ENCODE data around the gene CTNNA1. TPM values are rescaled to one million over a fixed set of nuclear protein-coding genes. Genes with fewer than 3 reads are reported as not detected.

CTNNA1 gene
- polyA plus RNA-seq, 3 donors = 56.6 to 84.5 (median 66.2) TPM

DNA sequence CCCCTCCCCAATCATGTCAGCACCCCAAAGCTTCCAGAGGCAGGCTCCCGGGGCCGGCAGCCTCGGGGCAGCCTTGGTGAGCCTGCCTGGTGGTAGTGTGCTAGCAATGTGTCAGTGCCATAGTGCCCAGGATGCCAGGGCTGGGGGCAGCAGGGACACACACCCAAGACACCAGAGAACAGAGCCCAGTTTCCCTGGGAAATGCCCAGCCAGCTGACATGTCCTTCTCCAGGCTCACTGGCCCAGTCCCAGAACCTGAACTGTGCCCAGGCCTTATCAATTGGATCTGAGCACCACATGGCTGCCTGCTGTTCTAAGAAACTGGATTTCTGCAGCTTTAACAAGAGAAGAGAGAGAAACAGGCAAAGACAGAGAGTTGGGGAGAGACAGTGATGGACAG is 196.8 kb downstream of the CTNNA1 start:
- H3K27ac Mint-ChIP-seq = peak overlapping the region in 2 of 7 donors; percentile 15 to 17
- H3K27me3 Mint-ChIP-seq (ENCODE audit: low read depth in 3 of 3) = peaks cover 0 to 2% (median 0%) of the 10 kb centered on the region in 3 donors
- Histone ChIP-seq H3K9ac (ENCODE audit: insufficient read depth, low read length, poor library complexity, severe bottlenecking) (no peak overlapping the region), H3K79me2 (ENCODE audit: insufficient read depth, low read length) (no peaks in the 10 kb centered on the region), H3K36me3 (replicated peaks in 1 of 2; ENCODE audit: control insufficient read depth in 1 of 2, insufficient read depth in 2 of 2, low read length in 2 of 2) (peaks cover 17 to 42% of the 10 kb centered on the region in 2 donors), H3K27me3 (ENCODE audit: control insufficient read depth in 2 of 2, insufficient read depth in 2 of 2, low read length in 2 of 2) (no peaks in the 10 kb centered on the region), H2AFZ (ENCODE audit: insufficient read depth, low read depth, low read length, poor library complexity, severe bottlenecking) (no peak overlapping the region), H3K27ac (ENCODE audit: low read depth in 1 of 2, low read length in 2 of 2) (no peak overlapping the region), H3K4me2 (replicated peaks; ENCODE audit: extremely low read depth, low read length, poor library complexity, severe bottlenecking) (no peak overlapping the region), H3K4me3 (replicated peaks in 1 of 3; ENCODE audit: low read depth in 2 of 3, low read length in 3 of 3) (no peak overlapping the region), H3K9me3 (replicated peaks in 1 of 2; ENCODE audit: control insufficient read depth in 1 of 2, insufficient read depth in 1 of 2, low read length in 2 of 2) (no peaks in the 10 kb centered on the region), H4K20me1 (ENCODE audit: insufficient read depth, low read length) (peaks cover 9% of the 10 kb centered on the region), H3K4me1 (ENCODE audit: control insufficient read depth in 1 of 2, insufficient read depth in 2 of 2, low read length in 2 of 2) (peaks cover 13 to 17% of the 10 kb centered on the region in 2 donors)
- no peak overlapping the region for H3K4me3 Mint-ChIP-seq
- TF ChIP-seq, protein P1, sequence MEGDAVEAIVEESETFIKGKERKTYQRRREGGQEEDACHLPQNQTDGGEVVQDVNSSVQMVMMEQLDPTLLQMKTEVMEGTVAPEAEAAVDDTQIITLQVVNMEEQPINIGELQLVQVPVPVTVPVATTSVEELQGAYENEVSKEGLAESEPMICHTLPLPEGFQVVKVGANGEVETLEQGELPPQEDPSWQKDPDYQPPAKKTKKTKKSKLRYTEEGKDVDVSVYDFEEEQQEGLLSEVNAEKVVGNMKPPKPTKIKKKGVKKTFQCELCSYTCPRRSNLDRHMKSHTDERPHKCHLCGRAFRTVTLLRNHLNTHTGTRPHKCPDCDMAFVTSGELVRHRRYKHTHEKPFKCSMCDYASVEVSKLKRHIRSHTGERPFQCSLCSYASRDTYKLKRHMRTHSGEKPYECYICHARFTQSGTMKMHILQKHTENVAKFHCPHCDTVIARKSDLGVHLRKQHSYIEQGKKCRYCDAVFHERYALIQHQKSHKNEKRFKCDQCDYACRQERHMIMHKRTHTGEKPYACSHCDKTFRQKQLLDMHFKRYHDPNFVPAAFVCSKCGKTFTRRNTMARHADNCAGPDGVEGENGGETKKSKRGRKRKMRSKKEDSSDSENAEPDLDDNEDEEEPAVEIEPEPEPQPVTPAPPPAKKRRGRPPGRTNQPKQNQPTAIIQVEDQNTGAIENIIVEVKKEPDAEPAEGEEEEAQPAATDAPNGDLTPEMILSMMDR (IDR thresholded peaks at IDR 0.05) = no peak
- H3K36me3 Mint-ChIP-seq = peaks cover 38 to 46% of the 10 kb centered on the region in 2 donors
- DNase-seq = no peak
- H3K9me3 Mint-ChIP-seq = no peaks in the 10 kb centered on the region
- no CpG with 5 or more reads among the region's 3 CpGs for WGBS (ENCODE audit: insufficient coverage)
- peaks cover 24% of the 10 kb centered on the region for H3K4me1 Mint-ChIP-seq
- intact Hi-C loops (cut with micrococcal nuclease) = no loop called here

- peaks cover 17 to 45% of the 10 kb centered on the region in 2 donors for H3K36me3 ChIP-seq (replicated peaks in 1 of 2; ENCODE audit: control insufficient read depth in 1 of 2, insufficient read depth in 2 of 2, low read length in 2 of 2)
- Mint-ChIP-seq H3K4me3 (no peak overlapping the region), H3K27me3 (ENCODE audit: low read depth in 3 of 3) (peaks cover 0 to 2% (median 0%) of the 10 kb centered on the region in 3 donors), H3K9me3 (no peaks in the 10 kb centered on the region), H3K36me3 (peaks cover 37 to 42% of the 10 kb centered on the region in 2 donors), H3K4me1 (peaks cover 30% of the 10 kb centered on the region), H3K27ac (no peak overlapping the region)
- H3K79me2 ChIP-seq (ENCODE audit: insufficient read depth, low read length) = no peaks in the 10 kb centered on the region
- H3K9ac ChIP-seq (ENCODE audit: insufficient read depth, low read length, poor library complexity, severe bottlenecking) = no peak overlapping the region
- intact Hi-C loops (cut with micrococcal nuclease) = no loop called here
- H3K4me3 ChIP-seq (replicated peaks in 1 of 3; ENCODE audit: low read depth in 2 of 3, low read length in 3 of 3) = no peak overlapping the region
- no peak overlapping the region for H2AFZ ChIP-seq (ENCODE audit: insufficient read depth, low read depth, low read length, poor library complexity, severe bottlenecking)
- H3K9me3 ChIP-seq (replicated peaks in 1 of 2; ENCODE audit: control insufficient read depth in 1 of 2, insufficient read depth in 1 of 2, low read length in 2 of 2) = no peaks in the 10 kb centered on the region
- TF ChIP-seq, protein P1 (IDR thresholded peaks at IDR 0.05) = no peak
- H3K4me1 ChIP-seq (ENCODE audit: control insufficient read depth in 1 of 2, insufficient read depth in 2 of 2, low read length in 2 of 2) = peaks cover 18 to 23% of the 10 kb centered on the region in 2 donors
- no peak for DNase-seq
- H3K27me3 ChIP-seq (ENCODE audit: control insufficient read depth in 2 of 2, insufficient read depth in 2 of 2, low read length in 2 of 2) = no peaks in the 10 kb centered on the region
- no peak overlapping the region for H3K27ac ChIP-seq (ENCODE audit: low read depth in 1 of 2, low read length in 2 of 2)
- H4K20me1 ChIP-seq (ENCODE audit: insufficient read depth, low read length) = peaks cover 9% of the 10 kb centered on the region
- WGBS (ENCODE audit: insufficient coverage) = 95% methylated on average over 14 of the region's 14 CpGs
- no peak overlapping the region for H3K4me2 ChIP-seq (replicated peaks; ENCODE audit: extremely low read depth, low read length, poor library complexity, severe bottlenecking)
Measured at GRCh38 chr5:138950421-138951031, 197.3 kb downstream of the CTNNA1 start.

Data from CD14-positive monocyte (primary cell).